H1 (cell line): ENCODE measurements around the gene MAPK8IP3. TPM values are rescaled to one million over a fixed set of nuclear protein-coding genes. Genes with fewer than 3 reads are reported as not detected.

Experiments used
- CTCF ChIA-PET: fragments of 300-600 bp; sonication (Branson Sonifier 250); formaldehyde crosslinking; loops from one replicate; lab custom pipeline; 2021; ENCODE audit not compliant: partially characterized antibody; lab: Charles Lee
- POLR2A ChIA-PET: fragments of 300-600 bp; sonication (Branson Sonifier 250); formaldehyde crosslinking; loops from one replicate; lab custom pipeline; 2021; ENCODE audit warnings: inconsistent platforms; ENCODE audit not compliant: partially characterized antibody; lab: Charles Lee
- DNase-seq, 2 experiments: peaks; one replicate each; pipeline versions ENCODE4 v3.0.0 to v3.0.0-alpha.2; 2010 to 2022; ENCODE audit warnings: low spot score in 2 of 2, low read depth in 1 of 2, mixed read lengths in 1 of 2
- FAIRE-seq: peaks from 2 replicates; lab custom pipeline; 2011; peaks lifted over from hg19 to GRCh38; lab: Jason Lieb, UNC
- H2AFZ ChIP-seq: 2 replicates; pipeline ENCODE4 v1.8.1; 2012; ENCODE audit warnings: low read length, inconsistent platforms
- H2AK5ac ChIP-seq: 2 replicates; pipeline ENCODE4 v1.6.1; 2013; ENCODE audit warnings: low read depth, low read length
- H2BK120ac ChIP-seq: replicated peaks from 2 replicates; pipeline ENCODE3; 2013; ENCODE audit warnings: low read depth, low read length, inconsistent platforms
- H2BK12ac ChIP-seq: 2 replicates; pipeline ENCODE4 v1.6.1; 2013; ENCODE audit warnings: low read depth, low read length
- H2BK15ac ChIP-seq: 2 replicates; pipeline ENCODE4 v1.6.1; 2013; ENCODE audit warnings: low read length
- H2BK20ac ChIP-seq: 2 replicates; pipeline ENCODE4 v1.6.1; 2013; ENCODE audit warnings: low read length
- H2BK5ac ChIP-seq: 2 replicates; pipeline ENCODE4 v1.6.1; 2013; ENCODE audit warnings: low read depth, low read length
- H3K14ac ChIP-seq: 2 replicates; pipeline ENCODE4 v1.6.1; 2013; ENCODE audit warnings: inconsistent platforms; ENCODE audit not compliant: insufficient read length
- H3K18ac ChIP-seq: 2 replicates; pipeline ENCODE4 v1.6.1; 2013; ENCODE audit warnings: low read length; ENCODE audit errors: extremely low read depth
- H3K23ac ChIP-seq: 2 replicates; pipeline ENCODE4 v1.6.1; 2013; ENCODE audit warnings: inconsistent platforms; ENCODE audit not compliant: insufficient read length
- H3K23me2 ChIP-seq: 2 replicates; pipeline ENCODE4 v1.6.1; 2013; ENCODE audit warnings: low read depth, low read length
- H3K27ac ChIP-seq: 2 replicates; pipeline ENCODE4 v1.6.1; 2011; ENCODE audit warnings: low read depth, low read length, inconsistent platforms
- H3K27me3 ChIP-seq, 4 experiments: replicated peaks in 1 of 4; 1 replicate in 1 of 4; 2 replicates in 3 of 4; pipeline versions ENCODE4 v1.6.1 to v1.8.1; 2011 to 2013; ENCODE audit warnings: low read length in 3 of 4, mild to moderate bottlenecking in 3 of 4, inconsistent platforms in 2 of 4, mixed read lengths in 2 of 4, moderate library complexity in 1 of 4; ENCODE audit not compliant: control insufficient read depth in 3 of 4, insufficient read depth in 3 of 4; ENCODE audit errors: extremely low read depth in 1 of 4
- H3K36me3 ChIP-seq, 4 experiments: 2 replicates each; pipeline versions ENCODE4 v1.6.1 to v1.8.1; 2011 to 2013; ENCODE audit warnings: mild to moderate bottlenecking in 4 of 4, low read length in 3 of 4, moderate library complexity in 2 of 4, control low read depth in 1 of 4, inconsistent platforms in 1 of 4; ENCODE audit not compliant: insufficient read depth in 4 of 4, control insufficient read depth in 2 of 4
- H3K4ac ChIP-seq: replicated peaks from 2 replicates; pipeline ENCODE3; 2013; ENCODE audit warnings: low read length, low read depth, mixed read lengths, inconsistent platforms; ENCODE audit not compliant: insufficient read length
- H3K4me1 ChIP-seq, 4 experiments: replicated peaks in 1 of 4; 1 replicate in 1 of 4; 2 replicates in 3 of 4; pipeline versions ENCODE4 v1.6.1 to v1.8.1; 2011 to 2013; ENCODE audit warnings: low read length in 3 of 4, inconsistent platforms in 2 of 4, mixed read lengths in 1 of 4; ENCODE audit not compliant: insufficient read depth in 4 of 4, control insufficient read depth in 3 of 4
- H3K4me2 ChIP-seq, 2 experiments: 2 replicates each; pipeline versions ENCODE4 v1.6.1 to v1.8.1; 2011 to 2013; ENCODE audit warnings: low read depth in 2 of 2, low read length in 2 of 2, control low read depth in 1 of 2, inconsistent platforms in 1 of 2, mild to moderate bottlenecking in 1 of 2; ENCODE audit not compliant: insufficient read depth in 1 of 2
- H3K4me3 ChIP-seq, 4 experiments: fragments of 200-600, 300-600 bp in 1 of 4; sonication (generic), shearing (Covaris generic), sonication (Bioruptor Twin) in 1 of 4; 2 replicates each; pipeline versions ENCODE4 v1.5.1 to v1.8.1; 2011 to 2016; ENCODE audit warnings: low read length in 4 of 4, low read depth in 3 of 4, control low read depth in 2 of 4, inconsistent platforms in 2 of 4, mild to moderate bottlenecking in 2 of 4, mixed read lengths in 1 of 4, moderate library complexity in 1 of 4; ENCODE audit not compliant: insufficient read depth in 2 of 4; ENCODE audit errors: extremely low read depth in 1 of 4
- H3K56ac ChIP-seq: replicated peaks from 2 replicates; pipeline ENCODE3; 2013; ENCODE audit warnings: low read depth, mild to moderate bottlenecking, mixed read lengths, low read length, inconsistent platforms; ENCODE audit not compliant: insufficient read length
- H3K79me1 ChIP-seq: 2 replicates; pipeline ENCODE4 v1.6.1; 2013; ENCODE audit warnings: low read depth, low read length, control low read depth
- H3K79me2 ChIP-seq, 2 experiments: 2 replicates each; pipeline versions ENCODE4 v1.6.1 to v1.8.1; 2012 to 2013; ENCODE audit warnings: low read length in 2 of 2, mild to moderate bottlenecking in 2 of 2, inconsistent platforms in 1 of 2; ENCODE audit not compliant: insufficient read depth in 2 of 2, control insufficient read depth in 1 of 2
- H3K9ac ChIP-seq, 4 experiments: replicated peaks in 1 of 4; 1 replicate in 1 of 4; 2 replicates in 3 of 4; pipeline versions ENCODE4 v1.6.1 to v1.8.1; 2011 to 2013; ENCODE audit warnings: low read depth in 3 of 4, low read length in 3 of 4, control low read depth in 2 of 4, mild to moderate bottlenecking in 2 of 4, moderate library complexity in 2 of 4, inconsistent platforms in 1 of 4; ENCODE audit errors: extremely low read depth in 1 of 4
- H3K9me3 ChIP-seq, 2 experiments: 2 replicates each; pipeline versions ENCODE4 v1.6.1 to v1.8.1; 2012 to 2013; ENCODE audit warnings: mild to moderate bottlenecking in 2 of 2, moderate library complexity in 2 of 2, control low read depth in 1 of 2, inconsistent platforms in 1 of 2, low read depth in 1 of 2, low read length in 1 of 2, mixed read lengths in 1 of 2; ENCODE audit not compliant: insufficient read depth in 2 of 2
- H4K20me1 ChIP-seq, 2 experiments: replicated peaks in 1 of 2; 2 replicates each; pipeline versions ENCODE3 to v1.8.1; 2011 to 2013; ENCODE audit warnings: inconsistent platforms in 2 of 2, low read length in 2 of 2, mild to moderate bottlenecking in 1 of 2; ENCODE audit not compliant: insufficient read depth in 2 of 2, control insufficient read depth in 1 of 2
- H4K5ac ChIP-seq: 2 replicates; pipeline ENCODE4 v1.6.1; 2013; ENCODE audit warnings: low read length, low read depth, mixed read lengths, inconsistent platforms; ENCODE audit not compliant: insufficient read length
- H4K8ac ChIP-seq: 2 replicates; pipeline ENCODE4 v1.8.0; 2013; ENCODE audit warnings: mild to moderate bottlenecking, moderate library complexity, low read length, inconsistent platforms; ENCODE audit not compliant: insufficient read depth; ENCODE audit errors: extremely low read depth
- H4K91ac ChIP-seq: replicated peaks from 2 replicates; pipeline ENCODE3; 2013; ENCODE audit warnings: low read length, mixed read lengths, inconsistent platforms; ENCODE audit not compliant: insufficient read length
- BCL11A ChIP-seq, 2 experiments: IDR thresholded peaks; one replicate each; pipeline ENCODE4 v1.6.1; 2011; ENCODE audit warnings: low read depth in 2 of 2, low read length in 2 of 2, mild to moderate bottlenecking in 2 of 2
- POLR2AphosphoS5 ChIP-seq: IDR thresholded peaks from 2 replicates; pipeline ENCODE4 v1.6.1; 2011; ENCODE audit warnings: low read depth, low read length
- WGBS, 2 experiments: shearing (Covaris generic) in 1 of 2; methylation state at CpG; one replicate each; pipeline versions ENCODE4 v1.1.6 to v1.1.7; 2013 to 2015; ENCODE audit warnings: low lambda C conversion rate in 2 of 2, mixed read lengths in 2 of 2, inconsistent platforms in 1 of 2, low coverage in 1 of 2, missing lambda C conversion rate in 1 of 2; ENCODE audit not compliant: insufficient replicate concordance in 2 of 2, insufficient coverage in 1 of 2, insufficient read length in 1 of 2; ENCODE audit errors: extremely low coverage in 1 of 2, missing lambda C conversion rate in 1 of 2; 5-methylcytosine and 5-hydroxymethylcytosine counted together
- polyA plus RNA-seq, 7 experiments: library from polyadenylated mRNA; depleted of rRNA in 3 of 7; stranded (reverse) in 5 of 7; unstranded in 2 of 7; fragments of >200 nt in 5 of 7; fragments of 200-250 nt in 2 of 7; gene quantifications; 1 replicate in 5 of 7; 2 replicates in 1 of 7; 4 replicates in 1 of 7; pipeline versions ENCODE4 v1.2.1 to v1.2.3, GENCODE V29; 2011 to 2013; ENCODE audit warnings: missing spikeins in 2 of 7, mixed read lengths in 2 of 7
- total RNA-seq: library from RNA; stranded (reverse); fragmentation: NEBNext Ultra II Directional; extraction: Animal tissue kit (Norgen Biotek cat#: 25700); gene quantifications from 2 replicates; pipeline ENCODE4 v1.2.1, GENCODE V29; 2021

MAPK8IP3 gene
- total and polyA plus RNA-seq, 2 of the 8 experiments (the other 6 are each of a cell fraction or from before 2014, with no cell fraction given) = 16.9 to 43.4 TPM

- H3K23ac ChIP-seq = no peak overlapping the region
- H3K36me3 ChIP-seq = peaks cover 0 to 23% (median 9%) of the 10 kb centered on the region in 4 experiments; a peak in 5 of 8 replicates
- no peak overlapping the region for H2BK12ac ChIP-seq
- no peaks in the 10 kb centered on the region for H3K27me3 ChIP-seq
- H3K4me2 ChIP-seq = no peak overlapping the region
- CTCF ChIA-PET = interaction anchor here (0.6 to 1.2 kb wide), 6 partner anchors 24 to 414 kb away, joined by 3 to 4 read pairs (median 3); no protein-coding TSS in a partner anchor
- no peak overlapping the region for H3K56ac ChIP-seq
- no peaks in the 10 kb centered on the region for H3K9me3 ChIP-seq
- H3K4me1 ChIP-seq = peaks cover 0 to 10% (median 5%) of the 10 kb centered on the region in 4 experiments; a peak in 5 of 7 replicates
- TF ChIP-seq BCL11A (IDR thresholded peaks at IDR 0.05; ENCODE audit: low read depth in 2 of 2, low read length in 2 of 2) (no peak), POLR2AphosphoS5 (peak; percentile 22)
- H3K79me2 ChIP-seq = peaks cover 0 to 13% of the 10 kb centered on the region in 2 experiments; a peak in 1 of 4 replicates
- FAIRE-seq (no peak), DNase-seq (peak in 1 of 2 experiments; percentile 43)
- no peak overlapping the region for H3K4me3 ChIP-seq
- no peak overlapping the region for H4K91ac ChIP-seq
- no peak overlapping the region for H2AK5ac ChIP-seq
- H4K20me1 ChIP-seq = peaks cover 0 to 33% of the 10 kb centered on the region in 2 experiments
- no peak overlapping the region for H3K14ac ChIP-seq
- H2BK120ac ChIP-seq = no peak overlapping the region
- peaks cover 7% of the 10 kb centered on the region for H3K23me2 ChIP-seq
- WGBS, 2 experiments = 93% methylated on average over 25 of the region's 34 CpGs; no CpG with 5 or more reads in 1 of the 2 experiments
- H3K4ac ChIP-seq = no peak overlapping the region
- no peak overlapping the region for H4K5ac ChIP-seq
- peak overlapping the region; percentile 65; the same call in 1 of the 2 replicates for H4K8ac ChIP-seq
- H3K79me1 ChIP-seq = peaks cover 9% of the 10 kb centered on the region
- no peak overlapping the region for H2BK20ac ChIP-seq
- no peak overlapping the region for H2AFZ ChIP-seq
- H3K9ac ChIP-seq = no peak overlapping the region
- POLR2A ChIA-PET = interaction anchor here (0.9 to 12.0 kb wide), 9 partner anchors 10 to 431 kb away, joined by 3 to 246 read pairs (median 5); partner anchors contain the start of genes EME2, GFER, IGFALS and MRPS34
- no peak overlapping the region for H3K27ac ChIP-seq
- no peak overlapping the region for H2BK15ac ChIP-seq
- no peak overlapping the region for H2BK5ac ChIP-seq
- no peak overlapping the region for H3K18ac ChIP-seq
Measured at GRCh38 chr16:1778200-1779179, 72.5 kb downstream of the MAPK8IP3 start.
